ENCODE measurements around the gene PRELID2. TPM values are rescaled to one million over a fixed set of nuclear protein-coding genes. Genes with fewer than 3 reads are reported as not detected.
"Not testable (repeated sequence)": the region's sequence is repeated elsewhere in the genome, so short reads cannot be mapped to it uniquely, and the experiment has no call there.

The PRELID2 gene
- total RNA-seq, 1 donor: 1.7 TPM

- no peak overlapping the region for H3K4me3 ChIP-seq (ENCODE audit: low read length)
- H3K9me3 ChIP-seq (ENCODE audit: low read depth, low read length): no peaks in the 10 kb centered on the region
- H3K27me3 ChIP-seq (ENCODE audit: insufficient read depth, low read length): no peaks in the 10 kb centered on the region
- H3K4me1 ChIP-seq (ENCODE audit: insufficient read depth, low read length): peaks cover 6% of the 10 kb centered on the region
Measured at GRCh38 chr5:145852990-145853389, 17.8 kb upstream of the PRELID2 start.

- H3K4me3 ChIP-seq (ENCODE audit: low read length): no peak overlapping the region
- H3K9me3 ChIP-seq (ENCODE audit: low read depth, low read length): no peaks in the 10 kb centered on the region
- H3K27me3 ChIP-seq (ENCODE audit: insufficient read depth, low read length): no peaks in the 10 kb centered on the region
- no peaks in the 10 kb centered on the region for H3K4me1 ChIP-seq (ENCODE audit: insufficient read depth, low read length)
Measured at GRCh38 chr5:145848854-145849253, 13.7 kb upstream of the PRELID2 start.

GRCh38 chr5:145847499-145848497, 12.7 kb upstream of the PRELID2 start:
- H3K9me3 ChIP-seq (ENCODE audit: low read depth, low read length): no peaks in the 10 kb centered on the region
- no peaks in the 10 kb centered on the region for H3K27me3 ChIP-seq (ENCODE audit: insufficient read depth, low read length)
- no peak overlapping the region for H3K4me3 ChIP-seq (ENCODE audit: low read length)
- H3K4me1 ChIP-seq (ENCODE audit: insufficient read depth, low read length): no peaks in the 10 kb centered on the region

- Histone ChIP-seq H3K9me3 (ENCODE audit: low read depth, low read length) (no peaks in the 10 kb centered on the region), H3K27me3 (ENCODE audit: insufficient read depth, low read length) (no peaks in the 10 kb centered on the region), H3K4me1 (ENCODE audit: insufficient read depth, low read length) (no peaks in the 10 kb centered on the region), H3K4me3 (ENCODE audit: low read length) (no peak overlapping the region)
Measured at GRCh38 chr5:145846081-145846480, 10.9 kb upstream of the PRELID2 start.

GRCh38 chr5:145841299-145841698, 6.2 kb upstream of the PRELID2 start:
- Histone ChIP-seq H3K27me3 (ENCODE audit: insufficient read depth, low read length) (no peaks in the 10 kb centered on the region), H3K4me3 (ENCODE audit: low read length) (no peak overlapping the region), H3K9me3 (ENCODE audit: low read depth, low read length) (no peaks in the 10 kb centered on the region), H3K4me1 (ENCODE audit: insufficient read depth, low read length) (no peaks in the 10 kb centered on the region)

- Histone ChIP-seq H3K27me3 (ENCODE audit: insufficient read depth, low read length) (no peaks in the 10 kb centered on the region), H3K4me1 (ENCODE audit: insufficient read depth, low read length) (peaks cover 4% of the 10 kb centered on the region), H3K9me3 (ENCODE audit: low read depth, low read length) (no peaks in the 10 kb centered on the region), H3K4me3 (ENCODE audit: low read length) (no peak overlapping the region)
Measured at GRCh38 chr5:145840458-145841132, 5.5 kb upstream of the PRELID2 start.

GRCh38 chr5:145838276-145838675, 3.1 kb upstream of the PRELID2 start:
- H3K4me1 ChIP-seq (ENCODE audit: insufficient read depth, low read length): peaks cover 13% of the 10 kb centered on the region
- no peak overlapping the region for H3K4me3 ChIP-seq (ENCODE audit: low read length)
- H3K9me3 ChIP-seq (ENCODE audit: low read depth, low read length): no peaks in the 10 kb centered on the region
- H3K27me3 ChIP-seq (ENCODE audit: insufficient read depth, low read length): no peaks in the 10 kb centered on the region

GRCh38 chr5:145836241-145836640, 1.1 kb upstream of the PRELID2 start:
- H3K27me3 ChIP-seq (ENCODE audit: insufficient read depth, low read length); H3K9me3 ChIP-seq (ENCODE audit: low read depth, low read length); H3K4me3 ChIP-seq (ENCODE audit: low read length): not testable (repeated sequence)
- H3K4me1 ChIP-seq (ENCODE audit: insufficient read depth, low read length): peaks cover 13% of the 10 kb centered on the region

- H3K9me3 ChIP-seq (ENCODE audit: low read depth, low read length): no peaks in the 10 kb centered on the region
- peaks cover 13% of the 10 kb centered on the region for H3K4me1 ChIP-seq (ENCODE audit: insufficient read depth, low read length)
- peak overlapping the region; percentile 56 for H3K4me3 ChIP-seq (ENCODE audit: low read length)
- H3K27me3 ChIP-seq (ENCODE audit: insufficient read depth, low read length): no peaks in the 10 kb centered on the region
Measured at GRCh38 chr5:145835848-145836239, 702 bp upstream of the PRELID2 start.

GRCh38 chr5:145834554-145834916, 607 bp downstream of the PRELID2 start:
- Histone ChIP-seq H3K27me3 (ENCODE audit: insufficient read depth, low read length) (no peaks in the 10 kb centered on the region), H3K4me1 (ENCODE audit: insufficient read depth, low read length) (peaks cover 13% of the 10 kb centered on the region), H3K9me3 (ENCODE audit: low read depth, low read length) (no peaks in the 10 kb centered on the region), H3K4me3 (ENCODE audit: low read length) (peak overlapping the region; percentile 56)

GRCh38 chr5:145833631-145834200, 1.4 kb downstream of the PRELID2 start:
- Histone ChIP-seq H3K4me3 (ENCODE audit: low read length) (no peak overlapping the region), H3K4me1 (ENCODE audit: insufficient read depth, low read length) (peaks cover 13% of the 10 kb centered on the region), H3K9me3 (ENCODE audit: low read depth, low read length) (no peaks in the 10 kb centered on the region), H3K27me3 (ENCODE audit: insufficient read depth, low read length) (no peaks in the 10 kb centered on the region)

GRCh38 chr5:145830594-145830993, 4.5 kb downstream of the PRELID2 start:
- Histone ChIP-seq H3K9me3 (ENCODE audit: low read depth, low read length) (no peaks in the 10 kb centered on the region), H3K27me3 (ENCODE audit: insufficient read depth, low read length) (no peaks in the 10 kb centered on the region)

GRCh38 chr5:145829708-145830361, 5.3 kb downstream of the PRELID2 start:
- Histone ChIP-seq H3K9me3 (ENCODE audit: low read depth, low read length) (no peaks in the 10 kb centered on the region), H3K4me3 (ENCODE audit: low read length) (no peak overlapping the region), H3K4me1 (ENCODE audit: insufficient read depth, low read length) (peaks cover 5% of the 10 kb centered on the region), H3K27me3 (ENCODE audit: insufficient read depth, low read length) (no peaks in the 10 kb centered on the region)

More at GRCh38 chr5:145830594-145830993, 4.5 kb downstream of the PRELID2 start:
- Histone ChIP-seq H3K4me3 (ENCODE audit: low read length) (no peak overlapping the region), H3K4me1 (ENCODE audit: insufficient read depth, low read length) (peaks cover 9% of the 10 kb centered on the region)

GRCh38 chr5:145826895-145827674, 8.1 kb downstream of the PRELID2 start:
- H3K9me3 ChIP-seq (ENCODE audit: low read depth, low read length): no peaks in the 10 kb centered on the region
- H3K27me3 ChIP-seq (ENCODE audit: insufficient read depth, low read length): no peaks in the 10 kb centered on the region
- H3K4me1 ChIP-seq (ENCODE audit: insufficient read depth, low read length): no peaks in the 10 kb centered on the region
- no peak overlapping the region for H3K4me3 ChIP-seq (ENCODE audit: low read length)

Measured in mononuclear cell (primary cell).